GM13976 (cell line): Measurements from ENCODE around the gene LMNB1.

ENCODE experiments used
- DNase-seq: peaks from one replicate; pipeline ENCODE4 v3.0.0; 2012; ENCODE audit warnings: low spot score
- CTCF ChIP-seq: IDR thresholded peaks from 2 replicates; pipeline ENCODE4 v1.5.1; 2012; ENCODE audit warnings: borderline replicate concordance, mild to moderate bottlenecking; ENCODE audit not compliant: insufficient read depth; ENCODE audit errors: extremely low read depth, missing control alignments, control extremely low read depth
- in situ Hi-C: fragments of 300-500 bp; cut with MboI; formaldehyde crosslinking; loops from one replicate; pipeline ENCODE4 v1.12.0; 2022; ENCODE audit warnings: low sequenced_read_pairs, mixed read lengths, inconsistent platforms; ENCODE audit not compliant: unreplicated experiment

The LMNB1 gene

GRCh38 chr5:126855266-126855665 lies 78.3 kb downstream of the LMNB1 start:
- in situ Hi-C loops, result no loop called here
- no peak for TF ChIP-seq CTCF
- DNase-seq, result no peak

- TF ChIP-seq CTCF, result no peak
- no peak for DNase-seq
- in situ Hi-C loops, result no loop called here
Observed at GRCh38 chr5:126857472-126858410, 80.8 kb downstream of the LMNB1 start.

GRCh38 chr5:126858441-126858840 lies 81.5 kb downstream of the LMNB1 start:
- DNase-seq, result no peak
- in situ Hi-C loops, result no loop called here
- TF ChIP-seq CTCF, result no peak

- TF ChIP-seq CTCF, result no peak
- in situ Hi-C loops, result no loop called here
- no peak for DNase-seq
Observed at GRCh38 chr5:126863402-126863801, 86.5 kb downstream of the LMNB1 start.

GRCh38 chr5:126864042-126864688 lies 87.2 kb downstream of the LMNB1 start:
- in situ Hi-C loops, result no loop called here
- no peak for TF ChIP-seq CTCF
- no peak for DNase-seq

- in situ Hi-C loops, result no loop called here
- no peak for DNase-seq
Observed at GRCh38 chr5:126865299-126865698, 88.4 kb downstream of the LMNB1 start.

More at GRCh38 chr5:126865299-126865698, 88.4 kb downstream of the LMNB1 start:
- TF ChIP-seq CTCF, result no peak
